NCI-H2081 treated with DMSO at 0.1 percent for 48 hours (cell line): ENCODE results near the gene OTUD1.

Experiments
- DNase-seq: peaks from one replicate; lab custom pipeline; 2025; lab: John Stamatoyannopoulos, UW

OTUD1 gene

DNA sequence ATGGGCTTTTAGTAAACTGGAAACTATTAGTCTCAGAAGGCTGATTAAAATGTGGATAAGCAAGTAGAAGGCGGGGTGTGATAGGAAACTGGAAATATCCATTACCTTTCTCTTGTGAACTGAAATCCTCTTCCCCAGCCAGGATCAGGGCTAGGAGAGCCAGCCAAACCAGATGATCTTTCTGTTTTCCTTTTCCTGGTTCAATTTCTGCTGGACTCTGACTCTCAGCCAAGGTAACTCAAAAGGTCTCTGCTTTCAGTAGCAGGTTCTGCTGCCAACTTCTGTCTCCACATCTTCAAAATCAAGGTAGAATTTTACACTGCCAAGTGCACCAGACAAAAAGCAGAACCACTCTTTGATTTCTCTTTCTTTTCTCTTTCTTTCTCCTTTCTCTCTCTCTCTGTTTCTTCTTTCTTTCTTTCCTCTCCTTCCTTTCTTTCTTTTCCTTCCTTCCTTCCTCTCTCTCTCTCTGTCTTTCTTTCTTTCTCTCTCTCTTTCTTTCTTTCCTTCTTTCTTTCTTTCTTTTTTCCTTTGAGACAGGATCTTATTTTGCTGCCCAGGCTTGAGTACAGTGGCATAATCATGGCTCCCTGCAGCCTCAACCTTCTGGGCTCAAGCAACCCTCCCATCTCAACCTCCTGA lies 30.8 kb downstream of the OTUD1 start:
- no peak for DNase-seq

DNA sequence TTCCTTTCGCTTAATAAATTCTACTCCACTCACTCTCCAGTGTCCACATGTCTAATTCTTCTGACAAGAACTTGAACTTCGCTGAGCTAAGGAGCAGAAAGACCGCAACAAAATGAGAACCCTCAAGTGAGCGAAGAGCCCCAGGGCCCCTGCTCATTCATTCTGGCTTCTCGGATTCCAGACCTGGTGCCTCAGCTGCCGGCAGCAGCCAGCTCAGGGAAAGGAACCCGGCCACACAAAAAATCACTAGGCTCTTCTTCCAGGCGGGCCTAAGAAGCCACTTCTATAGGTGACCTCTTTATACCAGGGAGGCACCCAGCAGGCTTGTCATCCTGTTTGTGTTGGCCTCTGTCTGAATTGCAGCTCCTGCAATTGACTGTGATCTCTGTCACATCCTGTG lies 33.3 kb downstream of the OTUD1 start:
- no peak for DNase-seq

DNA sequence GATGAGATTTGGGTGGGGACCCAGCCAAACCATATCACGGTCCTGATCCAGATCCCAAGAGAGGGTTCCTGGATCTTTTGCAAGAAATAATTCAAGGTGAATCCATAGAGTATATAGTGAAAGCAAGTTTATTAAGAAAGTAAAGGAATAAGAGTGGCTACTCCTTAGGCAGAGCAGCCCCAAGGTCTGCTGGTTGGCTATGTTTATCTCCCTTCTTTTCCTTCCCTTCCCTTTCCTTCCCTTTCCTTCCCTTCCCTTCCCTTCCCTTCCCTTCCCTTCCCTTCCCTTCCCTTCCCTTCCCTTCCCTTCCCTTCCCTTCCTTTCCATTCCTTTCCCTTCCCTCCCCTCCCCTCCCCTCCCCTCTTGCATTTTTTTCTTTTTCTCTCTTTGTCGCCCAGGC lies 35.2 kb downstream of the OTUD1 start:
- no peak for DNase-seq

DNA sequence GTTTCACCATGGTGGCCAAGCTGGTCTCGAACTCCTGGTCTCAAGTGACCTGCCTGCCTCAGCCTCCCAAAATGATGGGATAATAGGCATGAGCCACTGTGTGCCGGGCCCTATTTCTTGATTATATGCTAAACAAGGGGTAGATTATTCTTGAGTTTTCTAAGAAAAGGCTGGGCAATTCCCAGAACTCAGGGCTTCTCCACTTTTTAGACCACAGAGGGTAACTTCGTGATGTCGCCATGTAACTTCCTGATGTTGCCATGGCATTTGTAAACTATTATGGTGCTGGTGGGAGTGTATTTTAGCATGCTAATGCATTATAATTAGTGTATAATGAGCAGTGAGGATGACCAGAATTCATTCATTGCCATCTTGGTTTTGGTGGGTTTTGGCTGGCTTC lies 35.8 kb downstream of the OTUD1 start:
- no peak for DNase-seq

DNA sequence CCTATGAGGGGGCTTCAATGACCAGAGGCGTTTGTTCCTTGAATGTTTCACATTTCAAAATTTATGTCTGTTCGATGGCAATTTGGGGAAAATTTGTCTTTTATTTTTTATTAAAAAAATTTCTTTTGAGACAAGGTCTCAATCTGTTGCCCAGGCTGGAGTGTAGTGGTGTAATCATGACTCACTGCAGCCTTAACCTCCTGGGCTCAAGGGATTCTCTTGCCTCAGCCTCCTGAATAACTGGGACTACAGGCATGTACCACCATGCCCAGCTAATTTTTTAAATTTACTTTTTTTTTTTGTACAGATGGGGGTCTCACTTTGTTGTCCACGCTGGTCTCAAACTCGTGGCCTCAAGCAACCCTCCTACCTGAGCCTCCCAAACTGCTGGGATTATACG lies 39.7 kb downstream of the OTUD1 start:
- DNase-seq: no peak

DNA sequence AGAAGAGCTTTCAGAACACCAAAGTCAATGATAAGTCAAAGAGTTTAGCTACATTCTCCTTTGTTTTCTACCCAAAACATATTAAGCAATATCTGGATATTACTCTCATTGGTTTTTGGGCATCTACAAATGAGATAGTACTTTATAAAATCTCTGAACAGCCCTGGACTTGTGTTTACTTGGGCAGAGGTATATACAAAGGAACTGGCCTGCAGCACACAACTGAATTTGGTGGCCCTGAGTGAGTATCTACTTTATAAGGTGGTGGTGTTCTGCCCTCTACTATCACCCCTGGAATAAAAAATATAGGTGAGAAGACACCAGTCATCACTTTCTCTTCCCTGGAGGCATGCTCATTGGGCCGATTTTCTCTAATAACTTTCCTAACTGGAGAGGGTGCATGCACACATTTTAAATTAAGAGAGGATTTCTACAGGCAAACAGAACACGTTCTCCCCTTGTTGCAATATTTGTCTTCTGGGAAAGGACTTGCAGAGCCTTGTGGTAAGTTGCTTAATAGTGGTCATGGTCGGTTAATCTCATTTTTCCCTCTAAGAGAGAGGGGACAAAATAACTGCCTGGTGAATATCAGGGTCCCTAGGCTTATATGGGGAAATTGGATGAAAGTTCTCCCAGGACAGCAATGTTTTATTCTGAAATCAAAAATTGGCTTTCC lies 41.1 kb downstream of the OTUD1 start:
- DNase-seq: no peak

DNA sequence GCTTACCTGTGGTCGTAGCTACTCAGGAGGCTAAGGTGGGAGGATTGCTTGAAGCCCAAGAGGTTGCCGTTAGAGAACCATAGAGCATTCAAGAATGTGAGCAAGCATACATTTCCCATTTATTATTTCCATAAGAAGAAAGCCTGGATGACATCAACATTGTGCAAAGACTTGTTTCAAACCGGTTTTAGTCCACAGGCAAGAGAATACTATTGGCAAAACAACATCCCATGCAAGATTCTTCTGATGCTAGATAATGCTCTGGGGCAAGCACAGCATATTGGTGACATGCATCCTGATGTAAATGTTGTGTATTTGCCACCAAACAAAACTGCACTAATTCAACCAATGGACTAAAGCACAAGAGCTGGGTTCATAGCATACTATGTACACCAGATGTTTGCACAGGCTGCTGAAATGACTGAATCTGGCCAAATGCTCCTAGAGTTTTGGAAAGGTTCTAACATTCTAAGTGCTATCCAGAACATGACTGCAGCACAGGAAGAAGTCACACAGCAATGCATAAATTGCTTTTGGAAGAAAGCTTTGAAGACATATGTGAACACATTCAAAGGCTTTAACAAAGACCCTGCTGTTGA lies 42.6 kb downstream of the OTUD1 start:
- DNase-seq: no peak

DNA sequence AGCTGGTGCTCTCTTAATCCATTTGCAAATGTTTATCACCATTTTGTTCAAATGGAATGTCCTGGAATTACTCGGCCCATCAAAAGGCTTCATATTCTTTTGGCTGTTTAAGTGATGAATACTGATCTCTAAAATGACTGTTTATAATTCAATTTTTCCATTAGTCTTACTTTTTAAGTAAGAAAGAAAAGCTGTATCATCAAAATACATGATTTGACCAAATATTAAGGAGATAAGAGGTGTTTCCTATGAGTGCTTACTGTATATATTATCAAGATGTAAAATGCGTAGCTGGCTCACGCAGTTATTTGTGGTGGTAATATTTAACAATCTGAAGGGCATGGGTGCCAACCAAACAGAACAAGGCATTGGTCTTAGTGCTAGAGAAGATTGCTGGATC lies 51.2 kb downstream of the OTUD1 start:
- no peak for DNase-seq
